ENCODE measurements around the gene APEX1.
"Not testable (repeated sequence)": the region's sequence is repeated elsewhere in the genome, so short reads cannot be mapped to it uniquely, and the experiment has no call there.

Gene APEX1

DNA sequence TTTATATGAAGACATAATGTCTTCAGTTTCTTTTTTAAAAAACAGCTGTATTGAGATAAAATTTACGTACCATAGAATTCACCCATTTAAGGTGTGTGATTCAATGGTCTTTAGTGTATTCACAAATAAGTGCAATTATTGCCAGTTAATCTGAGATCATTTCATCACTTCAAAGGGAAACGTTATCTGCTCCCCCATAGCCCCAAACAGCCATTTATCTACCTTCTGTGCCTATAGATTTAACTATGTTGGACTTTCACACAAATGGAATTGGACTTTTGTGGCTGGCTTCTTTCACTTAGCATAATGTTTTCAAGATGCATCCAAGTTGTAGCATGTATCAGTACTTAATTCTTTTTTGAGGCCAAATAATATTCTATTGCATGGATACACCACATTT, 23.9 kb downstream of the APEX1 start:
- DNase-seq, result no peak

DNA sequence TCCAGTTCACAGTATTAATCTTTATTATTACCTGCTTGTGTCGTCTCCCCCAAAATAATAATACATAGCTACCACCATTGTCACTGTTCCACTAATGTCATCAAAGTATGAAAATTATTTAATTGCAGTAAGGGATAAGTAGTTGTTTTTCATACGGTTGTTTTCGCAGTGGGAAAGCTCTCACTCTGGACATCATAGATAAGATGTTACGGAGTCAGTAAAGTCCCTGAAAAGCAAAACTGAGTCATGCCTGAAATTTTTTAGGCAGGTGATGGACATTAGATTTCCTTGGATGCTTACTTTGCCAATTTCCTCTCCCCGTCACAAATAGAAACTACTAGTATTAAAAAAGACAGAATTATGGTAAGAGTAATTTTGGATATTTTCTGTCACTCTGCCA, 27.4 kb downstream of the APEX1 start:
- no peak for DNase-seq

DNA sequence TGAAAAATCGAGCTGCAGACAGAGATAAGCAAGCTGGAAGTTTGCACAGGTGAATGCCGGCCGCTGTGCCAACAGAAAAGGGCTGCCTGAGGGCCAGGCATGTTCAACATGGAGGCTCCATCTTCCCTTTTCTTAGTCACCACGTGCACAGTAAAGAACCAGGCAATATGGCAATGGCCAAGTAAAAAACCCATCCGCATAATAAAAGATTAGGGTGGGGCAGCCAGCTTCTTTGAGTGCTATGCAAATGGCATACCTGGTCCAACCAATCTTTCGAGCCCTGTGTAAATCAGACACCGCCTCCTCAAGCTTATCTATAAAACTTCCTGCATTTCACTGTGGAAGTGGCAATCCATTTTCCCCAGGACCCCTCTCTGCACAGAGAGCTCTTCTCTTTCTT, 30.9 kb downstream of the APEX1 start:
- DNase-seq, result no peak

DNA sequence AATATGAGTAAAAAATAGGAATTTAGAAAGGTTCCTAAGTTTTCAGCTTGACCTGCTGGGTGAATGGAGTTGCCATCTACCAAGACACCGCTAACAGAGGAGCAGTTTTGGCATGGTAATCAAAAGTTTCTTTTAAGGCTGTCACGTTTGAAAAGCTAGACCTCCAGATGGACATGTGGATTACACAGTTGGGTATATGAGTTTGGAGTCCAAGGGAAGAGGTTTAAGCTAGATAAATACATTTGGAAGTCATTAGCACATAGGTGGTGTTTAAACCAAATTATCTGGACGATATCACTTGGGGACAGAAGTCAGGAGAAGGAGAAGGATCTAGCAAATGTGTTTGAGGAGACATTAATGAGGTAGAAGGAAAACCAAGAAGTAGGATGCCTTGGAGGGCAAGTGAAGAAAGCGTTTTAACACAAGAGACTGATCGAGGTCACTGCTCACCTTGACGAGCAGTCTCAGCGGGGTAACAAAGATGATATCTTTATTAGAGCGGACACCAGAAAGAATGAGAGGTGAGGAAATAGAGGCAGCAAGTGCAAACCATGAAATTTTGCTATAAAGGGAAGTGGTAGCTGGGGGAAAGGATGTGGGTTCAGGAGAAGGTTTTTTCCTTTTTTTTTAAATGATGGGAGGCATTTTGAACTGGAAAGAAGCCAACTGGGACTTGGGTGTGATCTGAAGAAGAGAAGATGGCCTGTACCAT, 31.8 kb downstream of the APEX1 start:
- no peak for DNase-seq

DNA sequence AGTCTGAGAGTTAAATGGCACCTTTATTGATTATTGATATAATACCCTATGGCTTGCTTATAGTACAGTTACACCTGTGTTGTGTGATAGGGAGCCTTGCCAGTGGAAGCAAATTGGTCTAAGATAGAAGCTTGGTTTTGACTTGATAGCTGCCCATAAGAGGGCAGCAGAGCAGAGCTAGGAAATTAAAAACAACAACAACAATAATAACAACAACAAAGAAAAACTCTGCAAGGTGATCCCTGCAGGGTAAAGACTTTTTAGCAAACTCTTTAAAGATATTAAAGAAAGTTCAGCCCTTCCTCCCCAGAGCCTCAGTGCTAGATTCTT, 32.3 kb downstream of the APEX1 start:
- DNase-seq, result no peak

DNA sequence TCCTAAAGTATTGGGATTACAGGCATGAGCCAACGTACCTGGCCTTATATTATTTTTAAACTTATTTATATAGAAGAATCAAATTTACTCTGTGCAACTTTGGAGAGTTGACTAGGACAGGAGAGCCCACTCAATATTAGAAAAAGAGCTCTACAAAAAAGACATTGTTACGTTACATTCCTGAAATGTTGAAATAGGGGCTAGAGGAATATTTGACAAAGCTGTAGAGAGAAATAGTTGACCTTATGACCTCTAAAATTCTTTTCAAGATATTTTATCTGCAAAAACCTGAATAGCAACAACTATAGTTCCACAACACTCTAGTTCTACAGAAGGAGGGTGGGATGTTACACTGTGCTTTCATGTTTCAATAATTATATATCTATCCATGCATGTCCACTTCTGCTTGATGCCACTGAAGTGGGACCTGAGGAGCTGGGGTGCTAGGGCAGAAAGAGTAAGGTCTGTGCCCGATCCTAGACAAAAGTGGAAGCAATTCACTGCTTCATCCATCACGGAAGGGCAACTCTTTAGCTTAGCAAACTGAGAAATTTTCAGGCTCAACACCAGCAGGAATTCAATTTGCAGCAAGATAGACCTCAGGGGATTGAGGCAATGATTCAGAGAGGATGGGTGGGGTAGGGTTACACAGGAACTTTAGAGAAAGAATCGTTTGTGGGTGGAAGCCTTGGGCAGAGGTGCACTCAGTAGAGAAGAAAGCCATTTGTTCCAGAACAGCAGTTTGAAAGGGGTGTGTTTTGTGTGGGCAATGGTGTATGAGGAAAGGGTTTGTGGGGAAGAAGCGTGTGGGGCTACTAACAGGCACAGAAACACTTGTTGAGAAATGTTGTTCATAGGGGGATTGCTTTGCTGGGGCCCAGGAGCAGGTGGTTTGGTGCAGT, 34.3 kb downstream of the APEX1 start:
- no peak for DNase-seq

DNA sequence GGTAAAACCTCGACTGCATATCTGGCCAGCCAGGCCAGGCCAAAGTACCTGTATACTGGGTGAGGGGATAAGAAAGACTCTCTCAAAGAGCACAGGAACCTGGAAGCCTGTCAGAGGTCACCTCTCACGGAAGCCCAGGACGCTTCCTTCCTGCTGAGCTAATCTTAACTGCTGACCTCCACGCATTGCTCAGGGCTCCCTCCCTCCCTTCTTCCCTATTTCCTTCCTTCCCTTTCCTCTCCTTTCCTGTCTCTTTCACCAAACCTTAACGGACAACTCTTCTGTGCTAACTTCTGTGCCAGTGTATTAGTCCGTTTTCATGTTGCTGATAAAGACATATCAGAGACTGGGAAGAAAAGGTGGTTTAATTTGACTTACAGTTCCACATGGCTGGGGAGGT, 35.5 kb downstream of the APEX1 start:
- no peak for DNase-seq

DNA sequence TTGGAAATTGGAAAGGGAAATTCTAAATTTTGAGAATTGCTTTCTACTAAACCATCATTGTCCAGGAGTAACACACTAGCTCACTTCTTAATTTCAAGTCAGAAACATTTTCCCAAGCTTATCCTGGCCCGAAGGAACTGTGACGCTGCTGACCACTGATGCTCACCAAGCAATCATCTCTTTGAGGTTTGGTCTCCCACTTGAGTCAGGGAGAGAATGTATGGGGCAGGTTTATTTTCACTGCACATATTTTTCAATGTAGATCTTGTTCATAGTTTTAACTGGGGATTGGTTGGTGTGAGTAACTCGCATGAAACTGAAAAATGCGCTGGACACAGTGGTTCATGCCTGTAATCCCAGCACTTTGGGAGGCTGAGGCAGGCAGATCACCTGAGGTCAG, 37.5 kb downstream of the APEX1 start:
- no peak for DNase-seq

- no peak for DNase-seq
These were observed 38.6 kb downstream of the APEX1 start for GRCh38 chr14:20493634-20494033.

DNA sequence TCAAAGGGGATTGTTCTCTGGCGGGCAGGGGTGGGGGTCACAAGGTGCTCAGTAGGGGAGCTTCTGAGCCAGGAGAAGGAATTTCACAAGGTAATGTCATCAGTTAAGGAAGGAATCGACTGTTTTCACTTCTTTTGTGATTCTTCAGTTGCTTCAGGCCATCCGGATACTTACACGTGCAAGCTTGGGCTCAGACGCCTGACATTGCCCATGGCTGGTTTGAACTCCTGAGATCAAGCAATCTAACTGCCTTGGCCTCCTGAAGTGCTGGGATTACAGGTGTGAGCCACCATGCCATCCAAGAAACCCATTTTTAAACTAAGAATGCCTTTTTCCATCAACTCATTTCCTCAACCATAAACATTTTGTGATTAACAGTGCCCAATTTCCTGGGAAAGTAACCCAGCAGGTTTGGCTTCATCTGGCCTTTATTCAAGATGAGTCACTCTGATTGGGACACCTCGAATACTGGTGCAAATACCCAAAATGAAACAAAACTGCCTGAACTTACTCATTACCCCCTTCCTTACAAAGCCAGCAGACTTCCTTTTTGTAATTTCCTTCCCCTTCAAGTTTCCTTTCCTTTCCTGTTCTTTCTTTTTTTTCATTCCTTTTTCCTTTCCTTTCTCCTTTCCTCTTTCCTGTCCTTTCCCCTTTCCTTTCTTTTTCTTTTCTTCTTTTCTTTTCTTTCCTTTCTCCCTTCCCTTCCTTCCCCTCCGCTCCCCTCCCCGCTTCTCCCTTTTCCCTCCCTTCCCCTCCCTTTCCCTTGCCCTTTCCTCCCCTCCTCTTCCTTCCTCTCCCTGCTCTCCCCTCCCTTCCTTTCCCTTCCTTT, 40.1 kb downstream of the APEX1 start:
- no peak for DNase-seq

DNA sequence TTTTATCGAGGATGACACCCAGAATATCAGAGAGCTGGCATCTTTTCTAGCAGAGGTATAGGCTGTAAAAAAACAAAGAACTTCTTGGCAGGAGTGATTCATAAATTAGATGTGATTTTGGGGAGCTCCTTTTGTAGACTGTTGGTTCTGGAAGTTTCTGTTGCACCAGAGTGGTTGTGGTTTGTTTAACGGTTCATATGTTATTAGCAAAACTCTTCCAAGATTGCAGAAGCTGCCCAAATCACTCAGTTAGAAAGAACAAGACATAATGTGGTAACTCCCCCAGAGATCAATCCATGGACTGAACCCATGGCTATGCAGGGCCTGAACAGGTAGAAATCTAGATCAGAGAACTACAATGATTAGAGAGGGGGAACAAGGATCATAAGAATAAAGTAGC, 43.6 kb downstream of the APEX1 start:
- DNase-seq, result no peak

DNA sequence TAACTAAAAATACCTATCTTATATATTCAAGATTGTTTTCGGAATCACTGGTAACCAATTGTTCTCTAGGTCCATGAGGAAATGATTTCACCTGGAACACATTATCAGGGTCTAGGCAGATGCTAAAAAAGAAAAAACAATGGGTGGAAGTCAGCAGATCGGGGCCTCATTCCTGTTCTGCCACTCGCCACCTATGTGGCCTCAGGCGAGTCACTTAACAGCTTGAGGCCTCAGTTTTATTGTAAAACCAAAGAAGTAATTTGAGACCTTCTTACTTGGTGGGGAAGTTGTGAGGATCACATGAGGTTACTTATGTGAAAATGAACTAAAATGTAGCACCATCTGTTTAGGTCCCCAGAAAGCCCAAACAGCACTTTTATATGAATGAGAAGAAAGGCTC, 44.1 kb downstream of the APEX1 start:
- no peak for DNase-seq

GRCh38 chr14:20499881-20500280, 44.9 kb downstream of the APEX1 start:
- DNase-seq, result no peak

- DNase-seq, result no peak
These were observed 46.3 kb downstream of the APEX1 start for GRCh38 chr14:20501346-20501745.

DNA sequence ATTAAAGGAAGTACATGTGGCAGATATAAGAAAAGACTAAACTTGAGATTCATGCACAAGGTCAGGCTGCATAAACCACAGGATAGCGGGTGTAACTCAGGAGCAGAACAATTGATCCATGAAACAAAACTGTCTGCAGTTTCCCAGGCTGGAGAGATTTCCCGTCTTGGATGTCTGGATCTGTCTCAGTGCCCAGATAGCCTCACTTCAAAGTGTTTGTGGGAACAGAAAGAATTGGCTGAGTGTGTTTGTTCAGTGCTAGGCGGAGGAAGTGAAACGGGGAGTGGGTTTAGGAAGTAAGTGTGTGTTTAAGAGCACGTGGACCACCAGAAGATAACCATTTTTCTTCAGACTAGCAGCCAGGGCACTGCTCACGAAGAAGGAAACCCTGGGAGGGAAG, 48.9 kb downstream of the APEX1 start:
- DNase-seq, result no peak

DNA sequence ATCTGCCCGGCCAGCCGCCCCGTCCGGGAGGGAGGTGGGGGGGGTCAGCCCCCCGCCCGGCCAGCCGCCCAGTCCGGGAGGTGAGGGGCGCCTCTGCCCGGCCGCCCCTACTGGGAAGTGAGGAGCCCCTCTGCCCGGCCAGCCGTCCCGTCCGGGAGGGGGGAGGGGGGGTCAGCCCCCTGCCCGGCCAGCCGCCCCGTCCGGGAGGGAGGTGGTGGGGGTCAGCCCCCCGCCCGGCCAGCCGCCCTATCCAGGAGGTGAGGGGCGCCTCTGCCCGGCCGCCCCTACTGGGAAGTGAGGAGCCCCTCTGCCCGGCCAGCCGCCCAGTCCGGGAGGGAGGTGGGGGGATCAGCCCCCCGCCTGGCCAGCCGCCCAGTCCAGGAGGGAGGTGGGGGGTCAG, 51.2 kb downstream of the APEX1 start:
- DNase-seq, result not testable (repeated sequence)

GRCh38 chr14:20506752-20507151, 51.7 kb downstream of the APEX1 start:
- not testable (repeated sequence) for DNase-seq
